GM11168 (cell line): ENCODE results near the gene PRRT1.

ENCODE experiments used
- in situ Hi-C: fragments of 300-500 bp; cut with MboI; formaldehyde crosslinking; loops from one replicate; pipeline ENCODE4 v1.12.0; 2022; ENCODE audit warnings: low sequenced_read_pairs; ENCODE audit not compliant: unreplicated experiment

PRRT1 gene

GRCh38 chr6:32127717-32128592 lies 23.8 kb downstream of the PRRT1 start, which contains the start of gene ATF6B:
Gene ATF6B (minus strand): TSS chr6:32128246. CDS start chr6:32128207, 39 bp downstream.
- in situ Hi-C loops = no loop called here

GRCh38 chr6:32127409-32127716 lies 24.4 kb downstream of the PRRT1 start:
- in situ Hi-C loops = no loop called here

GRCh38 chr6:32126880-32127279 lies 24.9 kb downstream of the PRRT1 start:
- in situ Hi-C loops = no loop called here

- in situ Hi-C loops = no loop called here
Measured at GRCh38 chr6:32123681-32124080, 28.1 kb downstream of the PRRT1 start.

GRCh38 chr6:32120573-32121059 lies 31.1 kb downstream of the PRRT1 start:
- in situ Hi-C loops = no loop called here

GRCh38 chr6:32118782-32119628 lies 32.7 kb downstream of the PRRT1 start:
- in situ Hi-C loops = no loop called here

GRCh38 chr6:32117461-32117860 lies 34.3 kb downstream of the PRRT1 start:
- in situ Hi-C loops = no loop called here

- in situ Hi-C loops = no loop called here
Measured at GRCh38 chr6:32116674-32117073, 35.1 kb downstream of the PRRT1 start.

- in situ Hi-C loops = no loop called here
Measured at GRCh38 chr6:32115623-32116022, 36.1 kb downstream of the PRRT1 start.

- in situ Hi-C loops = no loop called here
Measured at GRCh38 chr6:32114796-32115195, 36.9 kb downstream of the PRRT1 start.

GRCh38 chr6:32113386-32114352 lies 38.1 kb downstream of the PRRT1 start:
- in situ Hi-C loops = no loop called here

- in situ Hi-C loops = no loop called here
Measured at GRCh38 chr6:32112431-32112980, 39.2 kb downstream of the PRRT1 start.

- in situ Hi-C loops = no loop called here
Measured at GRCh38 chr6:32111424-32112066, 40.2 kb downstream of the PRRT1 start.

GRCh38 chr6:32110632-32111031 lies 41.1 kb downstream of the PRRT1 start:
- in situ Hi-C loops = no loop called here

GRCh38 chr6:32109765-32110160 lies 42.0 kb downstream of the PRRT1 start:
- in situ Hi-C loops = no loop called here

- in situ Hi-C loops = no loop called here
Measured at GRCh38 chr6:32109114-32109764, 42.5 kb downstream of the PRRT1 start, which contains the start of gene TNXB. Gene TNXB (minus strand): TSS chr6:32109338. CDS start chr6:32098198, 11,140 bp downstream.

GRCh38 chr6:32108727-32109113 lies 43.0 kb downstream of the PRRT1 start:
- in situ Hi-C loops = no loop called here

GRCh38 chr6:32108094-32108627 lies 43.6 kb downstream of the PRRT1 start:
- in situ Hi-C loops = no loop called here
